HG02870 (cell line): ENCODE measurements around the gene PSMG4.

ENCODE experiments used
- ATAC-seq: cut with Tn5 transposase; IDR thresholded peaks from one replicate; pipeline ENCODE4 v1.9.1; 2021; ENCODE audit warnings: mild to moderate bottlenecking, moderate library complexity; ENCODE audit not compliant: unreplicated experiment

The PSMG4 gene

GRCh38 chr6:3258720-3259490 lies at the start of gene PSMG4:
Gene PSMG4, plus strand, starts transcription at chr6:3258947. Its CDS starts 76 bp downstream, at chr6:3259023.
- peak; percentile 64 for ATAC-seq

- peak; percentile 47 for ATAC-seq
Observed at GRCh38 chr6:3209114-3210023, 49.4 kb upstream of the PSMG4 start.

DNA sequence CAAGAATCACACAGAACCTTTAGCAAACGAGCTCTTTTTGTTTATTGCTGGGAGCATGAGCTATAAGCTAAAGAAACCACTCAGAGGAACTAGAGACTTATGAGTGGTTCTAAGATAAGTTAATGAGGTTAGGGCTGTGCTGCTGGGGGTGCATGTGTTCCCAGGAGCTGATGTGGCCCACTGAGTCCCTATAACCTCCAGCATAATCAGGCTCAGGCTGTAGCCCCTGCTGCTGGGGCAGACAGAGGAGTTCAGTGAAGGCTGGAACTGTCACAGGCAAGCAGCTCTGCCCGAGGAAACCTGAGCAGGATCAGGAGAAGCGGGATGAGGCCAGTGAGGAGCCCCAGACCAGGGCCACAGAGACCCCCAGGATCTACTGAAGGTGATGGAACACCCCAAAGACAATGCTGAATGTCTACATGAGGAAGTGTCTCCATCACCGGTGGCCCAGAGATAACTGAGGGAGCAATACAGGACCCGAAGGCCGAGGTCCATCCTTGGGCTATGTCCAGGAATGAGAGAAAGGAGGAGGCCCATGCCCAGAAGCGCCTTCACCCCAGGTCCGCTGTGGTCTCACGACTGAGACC lies 48.6 kb upstream of the PSMG4 start:
- peak; percentile 17 for ATAC-seq

GRCh38 chr6:3211681-3212080 lies 47.1 kb upstream of the PSMG4 start:
- no peak for ATAC-seq

GRCh38 chr6:3212261-3212660 lies 46.5 kb upstream of the PSMG4 start:
- ATAC-seq = no peak

DNA sequence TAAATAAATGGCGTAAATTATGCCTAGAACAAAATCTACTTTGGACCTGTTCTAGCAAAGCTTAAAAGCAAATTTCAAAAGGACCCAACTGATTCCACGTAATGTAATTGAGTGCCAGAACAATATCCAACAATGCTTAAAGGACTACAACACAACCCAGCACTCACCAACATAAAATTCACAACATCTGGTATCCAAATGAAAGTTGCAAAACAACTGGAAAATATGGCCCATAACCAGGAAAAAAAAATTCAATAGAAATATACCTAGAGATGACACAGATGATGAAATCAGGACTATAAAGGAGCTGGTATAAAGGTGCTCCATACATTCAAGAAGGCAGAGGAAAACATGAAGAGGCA lies 45.4 kb upstream of the PSMG4 start:
- ATAC-seq = no peak

- no peak for ATAC-seq
Observed at GRCh38 chr6:3214898-3215297, 43.8 kb upstream of the PSMG4 start.

GRCh38 chr6:3217286-3217685 lies 41.5 kb upstream of the PSMG4 start:
- ATAC-seq = no peak

- no peak for ATAC-seq
Observed at GRCh38 chr6:3218266-3218665, 40.5 kb upstream of the PSMG4 start.

DNA sequence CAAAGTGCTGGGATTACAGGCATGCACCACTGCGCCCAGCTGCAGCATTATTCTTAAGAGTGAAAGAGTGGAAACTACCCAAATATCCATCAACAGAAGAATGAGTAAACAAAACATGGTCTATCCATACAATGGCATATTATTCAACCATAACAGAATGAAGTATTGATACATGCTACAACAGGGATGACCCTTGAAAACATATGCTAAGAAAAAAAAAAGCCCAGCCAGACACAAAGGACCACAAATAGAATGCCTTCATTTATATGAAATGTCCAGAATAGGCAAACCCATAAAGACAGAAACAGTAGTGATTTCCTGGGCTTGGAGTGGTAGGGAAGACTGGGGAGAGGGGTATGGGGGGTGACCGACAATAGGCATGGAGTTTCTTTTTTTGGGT lies 38.4 kb upstream of the PSMG4 start:
- no peak for ATAC-seq

- no peak for ATAC-seq
Observed at GRCh38 chr6:3221578-3221977, 37.2 kb upstream of the PSMG4 start.

- ATAC-seq = no peak
Observed at GRCh38 chr6:3222506-3223038, 36.2 kb upstream of the PSMG4 start.

GRCh38 chr6:3226042-3226441 lies 32.7 kb upstream of the PSMG4 start:
- ATAC-seq = no peak

DNA sequence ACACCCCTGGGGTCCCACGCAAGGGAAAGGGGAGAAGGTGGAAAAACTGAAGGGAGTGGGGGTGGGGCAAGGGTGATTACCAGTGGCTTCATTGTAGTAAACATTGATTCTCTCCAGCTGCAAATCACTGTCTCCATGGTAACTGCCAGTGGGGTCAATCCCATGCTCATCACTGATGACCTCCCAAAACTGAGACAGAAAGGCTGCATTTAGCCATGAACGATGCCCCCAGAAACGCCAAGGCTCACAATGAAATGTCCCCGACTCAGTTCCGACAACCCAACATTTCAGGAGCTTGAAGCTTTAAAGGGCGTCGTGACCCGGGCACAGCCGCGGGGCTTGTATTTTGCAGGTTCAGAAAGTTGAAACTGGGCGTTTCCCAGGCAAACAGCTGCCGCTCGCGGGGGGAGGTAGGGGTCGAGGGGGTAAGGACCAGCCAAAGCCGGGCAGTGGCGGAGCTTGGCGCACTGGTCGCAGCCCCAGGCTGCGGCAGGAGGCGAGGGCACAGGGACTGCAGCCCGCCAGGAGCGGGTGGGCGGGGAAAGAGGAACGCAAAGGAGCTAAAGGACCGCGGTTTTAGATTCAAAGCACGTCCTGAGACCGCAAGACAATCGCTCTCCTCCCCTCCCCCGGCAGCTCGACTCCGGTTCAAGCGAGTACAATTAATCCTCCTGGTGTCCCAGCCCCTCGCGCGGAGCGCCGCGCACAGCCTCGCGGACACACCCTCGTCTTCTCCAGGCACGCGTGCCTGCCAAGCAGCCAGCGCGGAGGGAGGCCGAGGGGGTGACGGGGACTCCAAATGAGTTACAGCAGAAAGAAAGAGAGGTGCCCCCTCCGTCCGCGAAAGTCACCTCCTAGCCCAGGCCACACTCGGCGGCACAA lies 32.0 kb upstream of the PSMG4 start:
- no peak for ATAC-seq

- no peak for ATAC-seq
Observed at GRCh38 chr6:3227363-3228045, 31.2 kb upstream of the PSMG4 start, which contains the start of gene TUBB2B. Gene TUBB2B, minus strand, starts transcription at chr6:3227653. Its CDS starts 110 bp downstream, at chr6:3227543.

- no peak for ATAC-seq
Observed at GRCh38 chr6:3228046-3228671, 30.6 kb upstream of the PSMG4 start.

GRCh38 chr6:3228771-3229565 lies 29.8 kb upstream of the PSMG4 start:
- no peak for ATAC-seq

DNA sequence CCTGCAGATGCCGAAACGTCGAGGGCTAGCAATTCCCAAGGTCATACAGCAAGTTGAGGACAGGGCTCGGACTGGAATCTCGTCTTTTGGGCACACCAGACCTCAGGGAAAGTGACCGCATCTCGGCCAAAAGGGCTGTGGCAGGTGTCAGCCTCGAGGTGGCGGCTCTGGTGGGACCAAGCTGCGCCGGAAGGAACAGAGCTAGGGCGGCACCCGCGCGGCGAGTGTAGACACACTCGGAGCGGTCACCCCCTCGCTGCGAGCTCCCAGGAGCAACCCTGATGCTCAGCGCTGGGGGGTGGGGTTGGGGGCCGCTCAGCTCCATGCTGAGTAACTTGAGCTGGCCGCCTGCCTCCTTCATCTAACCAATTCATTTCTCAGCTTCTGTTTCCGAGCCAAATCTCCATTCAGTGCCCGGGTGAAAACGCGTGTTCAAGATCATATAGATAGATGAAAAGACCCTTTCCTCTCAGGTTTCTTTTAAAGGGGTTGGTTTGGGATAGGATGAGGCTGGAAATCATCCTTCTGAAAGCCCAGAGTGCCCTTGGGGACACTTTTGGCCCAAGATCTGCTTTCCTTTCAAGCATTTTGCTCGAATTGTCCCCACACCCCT lies 29.1 kb upstream of the PSMG4 start:
- ATAC-seq = no peak
